DMS153 treated with DMSO at 0.1 percent for 48 hours (cell line): ENCODE results near the gene TCEA2.

ENCODE experiments used
- DNase-seq: peaks from one replicate; lab custom pipeline; 2025; ENCODE audit not compliant: unreplicated experiment; lab: John Stamatoyannopoulos, UW

Gene TCEA2

DNA sequence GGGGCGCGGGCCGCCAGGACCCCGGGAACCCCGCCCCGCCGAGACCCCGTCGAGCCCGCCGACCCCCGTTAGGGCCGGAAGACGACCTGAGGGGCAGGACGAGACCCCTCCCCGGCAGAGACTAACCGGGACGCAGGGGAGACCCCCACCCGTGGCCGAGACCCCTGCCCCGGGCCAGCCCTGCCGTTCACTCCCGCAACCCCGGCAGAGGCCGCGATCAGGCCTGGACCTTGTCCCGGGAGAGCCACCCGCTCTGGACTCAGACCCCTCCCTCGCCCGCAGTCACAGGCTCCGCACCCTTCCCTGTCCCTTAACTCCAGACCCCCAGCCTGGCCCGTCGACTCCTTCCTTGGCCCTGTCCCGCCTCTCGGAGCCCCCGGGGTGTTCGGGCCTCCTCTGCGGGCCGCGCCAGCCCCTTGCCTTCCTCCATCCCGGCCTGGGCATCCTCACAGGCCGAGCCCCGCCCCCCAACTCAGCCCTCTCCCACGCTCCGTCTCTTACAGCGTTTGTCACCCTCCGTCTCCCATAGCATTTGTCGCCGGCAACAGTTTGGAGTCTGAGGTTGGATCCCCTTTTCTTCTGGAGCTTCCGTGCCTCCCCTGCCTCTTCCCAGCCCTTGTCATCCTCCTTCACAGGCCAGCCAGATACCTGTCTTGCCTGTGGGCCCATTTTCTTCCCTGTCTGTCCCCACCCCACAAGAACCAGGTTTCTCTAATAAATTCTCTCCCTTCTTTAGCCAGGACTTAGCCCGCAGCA, 569 bp downstream of the TCEA2 start:
- no peak for DNase-seq

- no peak for DNase-seq
Observed at GRCh38 chr20:64064145-64064698, 1.2 kb downstream of the TCEA2 start.

DNA sequence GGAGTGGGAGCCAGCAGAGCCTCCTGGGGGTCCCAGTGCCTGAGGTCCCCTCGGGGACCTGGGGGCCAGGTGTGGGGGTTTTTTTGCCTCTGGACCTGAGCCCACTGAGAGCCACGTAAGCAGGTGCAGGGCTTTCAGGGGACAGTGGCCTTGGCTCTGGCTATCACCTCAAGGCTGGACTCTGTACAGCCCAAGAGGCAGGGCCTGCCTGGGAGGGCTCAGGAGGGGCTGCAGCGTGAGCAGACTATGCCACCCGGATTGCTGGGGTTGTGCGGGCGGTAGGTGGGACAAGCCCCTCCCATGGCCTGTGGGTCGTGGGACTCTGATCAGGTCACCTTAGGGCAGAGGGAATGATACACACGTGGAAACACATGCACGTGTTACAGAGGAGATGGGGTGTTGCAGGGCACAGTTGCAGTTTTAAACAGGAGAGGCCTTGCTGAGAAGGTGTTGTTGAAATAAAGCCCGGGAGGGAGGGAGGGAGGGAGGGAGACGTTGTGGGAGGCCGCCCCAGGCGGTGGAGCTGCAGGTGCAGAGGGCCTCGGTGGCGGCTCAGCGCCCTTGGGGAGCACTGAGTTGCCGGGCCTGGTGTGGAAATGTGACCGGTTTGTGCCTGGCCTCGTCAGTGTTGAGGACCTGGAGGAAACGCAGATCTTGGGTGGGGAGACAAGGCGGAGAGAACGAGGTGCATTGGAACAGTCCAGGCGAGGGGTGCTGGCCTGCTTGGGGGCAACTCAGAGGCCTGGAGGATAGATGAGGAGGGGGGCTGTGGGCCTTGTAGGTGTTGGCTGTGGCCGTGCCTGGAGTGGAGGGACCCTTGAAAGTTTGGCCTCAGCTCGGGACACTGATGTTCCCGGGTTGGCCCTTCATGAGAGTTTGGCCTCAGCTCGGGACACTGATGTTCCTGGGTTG, 2.3 kb downstream of the TCEA2 start:
- no peak for DNase-seq

DNA sequence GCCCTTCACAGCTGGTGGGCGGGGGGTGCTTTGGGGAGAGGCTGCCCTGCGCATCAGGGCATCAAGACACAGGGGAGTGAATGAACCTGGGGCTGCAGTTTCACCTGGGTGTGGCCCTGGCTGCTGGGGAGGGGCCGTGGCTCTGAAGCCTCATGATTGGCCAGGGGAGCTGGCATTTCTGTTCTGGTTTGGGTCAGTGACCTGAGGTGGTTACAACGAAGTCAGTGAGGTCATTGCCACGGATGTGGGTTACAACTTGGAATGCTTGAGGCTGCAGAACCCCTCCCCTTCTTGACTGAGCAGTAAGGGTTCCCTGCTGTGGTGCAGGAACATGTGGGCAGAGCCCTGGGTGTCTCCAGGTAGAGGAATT, 3.0 kb downstream of the TCEA2 start:
- no peak for DNase-seq

DNA sequence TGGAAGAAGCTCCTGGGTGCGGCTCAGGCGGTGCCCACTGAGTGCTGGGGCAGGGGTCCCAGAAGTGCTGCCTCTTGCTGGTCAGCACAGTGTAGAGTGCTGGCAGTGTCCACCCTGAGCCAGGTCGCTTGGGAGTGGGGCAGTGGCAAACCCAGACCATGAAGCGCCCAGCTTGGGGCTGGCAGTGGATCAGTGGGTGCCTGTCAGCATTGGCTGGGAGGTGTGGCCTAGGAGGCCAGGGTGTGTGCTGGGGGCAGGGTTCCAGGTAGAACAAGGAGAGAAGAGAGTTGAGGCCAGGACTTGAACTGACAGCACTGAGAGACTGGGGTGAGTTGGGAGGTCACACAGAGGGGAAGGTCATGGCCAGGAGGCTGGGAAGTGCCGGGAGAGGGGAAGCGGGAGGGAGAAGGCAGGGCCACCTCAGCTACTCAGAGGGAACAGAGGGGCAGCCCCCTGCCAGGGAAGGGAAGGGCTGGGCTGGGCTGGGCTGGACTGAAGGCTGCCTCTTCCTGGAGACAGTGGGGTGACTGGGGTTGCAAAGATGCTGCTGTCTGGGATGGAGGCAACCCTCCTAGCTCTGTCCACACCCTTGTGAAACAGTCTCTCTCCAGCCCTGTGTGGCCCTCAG, 4.1 kb downstream of the TCEA2 start:
- DNase-seq: no peak

GRCh38 chr20:64067733-64068307, 4.8 kb downstream of the TCEA2 start:
- no peak for DNase-seq

GRCh38 chr20:64068386-64069208, 5.6 kb downstream of the TCEA2 start:
- DNase-seq: no peak

- DNase-seq: no peak
Observed at GRCh38 chr20:64069209-64069613, 6.2 kb downstream of the TCEA2 start.

- no peak for DNase-seq
Observed at GRCh38 chr20:64069614-64070243, 6.7 kb downstream of the TCEA2 start.

DNA sequence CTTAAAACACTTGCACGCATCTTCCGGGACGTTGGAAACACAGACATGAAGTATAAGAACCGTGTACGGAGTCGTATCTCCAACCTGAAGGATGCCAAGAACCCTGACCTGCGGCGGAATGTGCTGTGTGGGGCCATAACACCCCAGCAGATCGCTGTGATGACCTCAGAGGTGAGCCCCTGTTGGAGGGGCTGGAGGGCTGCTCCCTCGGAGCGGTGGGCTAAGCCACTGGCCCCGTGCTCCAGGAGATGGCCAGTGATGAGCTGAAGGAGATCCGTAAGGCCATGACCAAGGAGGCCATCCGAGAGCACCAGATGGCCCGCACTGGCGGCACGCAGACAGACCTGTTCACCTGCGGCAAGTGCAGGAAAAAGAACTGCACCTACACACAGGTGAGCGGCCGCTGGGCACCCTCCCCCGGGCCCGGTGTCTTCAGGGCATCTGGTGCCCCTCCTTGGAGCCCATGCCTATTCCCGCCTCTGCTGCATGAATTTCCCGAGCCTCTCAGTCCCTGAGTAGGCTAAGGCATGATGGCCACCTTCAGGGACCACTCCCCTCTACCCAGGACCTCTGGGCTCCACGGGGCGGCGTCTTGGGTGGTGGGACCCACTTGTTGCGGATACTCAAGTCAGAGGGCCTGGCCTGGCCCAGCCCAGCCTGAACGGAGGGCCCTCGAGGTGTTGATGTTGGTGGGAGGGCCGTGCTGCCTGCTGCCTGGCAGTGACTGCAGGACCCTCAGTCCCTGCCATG, 7.4 kb downstream of the TCEA2 start:
- DNase-seq: no peak

- DNase-seq: no peak
Observed at GRCh38 chr20:64071341-64072332, 8.6 kb downstream of the TCEA2 start.

GRCh38 chr20:64072498-64073063, 9.6 kb downstream of the TCEA2 start:
- DNase-seq: no peak

DNA sequence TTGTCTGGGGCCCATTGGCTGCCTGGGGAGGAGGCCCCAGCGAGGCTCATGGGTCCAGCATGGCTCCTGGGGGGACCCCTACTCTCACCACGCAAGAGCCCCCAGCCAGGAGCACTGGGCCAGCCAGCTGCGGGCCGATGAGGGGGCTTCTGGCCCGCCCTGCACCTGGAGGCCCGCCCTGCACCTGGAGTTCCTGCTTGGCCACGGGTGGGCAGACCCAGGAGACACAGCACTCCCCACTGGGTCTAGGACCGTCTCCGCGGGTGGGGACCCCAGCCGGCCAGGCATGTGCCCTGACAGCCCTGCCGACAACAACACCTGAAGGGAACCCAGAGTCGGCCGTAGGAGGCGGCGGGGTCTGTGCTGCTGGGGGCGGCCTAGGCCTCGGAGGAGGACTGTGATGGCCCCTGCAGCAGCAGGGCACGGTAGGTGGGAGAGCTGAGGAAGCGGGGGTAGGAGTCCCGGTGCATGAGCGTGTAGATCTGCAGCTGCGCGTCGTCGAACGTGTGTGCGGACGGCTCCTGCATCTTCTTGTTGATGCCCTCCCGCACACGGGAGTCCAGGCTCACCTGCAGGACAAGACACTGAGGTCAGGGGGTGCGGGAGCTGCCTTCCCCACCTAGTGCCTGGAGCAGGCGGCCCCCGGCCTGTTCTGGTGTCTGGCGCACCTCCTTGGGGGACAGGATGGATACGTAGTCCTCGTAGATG, 10.6 kb downstream of the TCEA2 start:
- no peak for DNase-seq

- no peak for DNase-seq
Observed at GRCh38 chr20:64074184-64074789, 11.3 kb downstream of the TCEA2 start.

DNA sequence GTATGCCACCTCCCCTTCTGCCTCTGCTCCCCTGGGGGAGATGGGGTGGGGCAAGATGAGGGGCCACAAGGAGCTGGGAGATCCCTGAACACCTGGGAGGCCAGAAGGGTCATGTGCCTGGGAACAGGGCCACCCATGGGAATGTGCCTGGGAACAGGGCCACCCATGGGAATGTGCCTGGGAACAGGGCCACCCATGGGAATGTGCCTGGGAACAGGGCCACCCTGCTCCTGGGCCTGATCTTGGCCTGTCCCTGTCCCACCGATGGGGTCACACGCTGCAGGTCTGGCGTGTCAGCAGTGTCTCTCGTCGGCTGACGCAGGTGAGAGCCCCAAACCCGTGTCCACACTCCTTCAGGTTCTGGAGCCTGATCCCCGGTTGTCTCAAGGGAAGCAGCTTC, 12.0 kb downstream of the TCEA2 start:
- DNase-seq: no peak

DNA sequence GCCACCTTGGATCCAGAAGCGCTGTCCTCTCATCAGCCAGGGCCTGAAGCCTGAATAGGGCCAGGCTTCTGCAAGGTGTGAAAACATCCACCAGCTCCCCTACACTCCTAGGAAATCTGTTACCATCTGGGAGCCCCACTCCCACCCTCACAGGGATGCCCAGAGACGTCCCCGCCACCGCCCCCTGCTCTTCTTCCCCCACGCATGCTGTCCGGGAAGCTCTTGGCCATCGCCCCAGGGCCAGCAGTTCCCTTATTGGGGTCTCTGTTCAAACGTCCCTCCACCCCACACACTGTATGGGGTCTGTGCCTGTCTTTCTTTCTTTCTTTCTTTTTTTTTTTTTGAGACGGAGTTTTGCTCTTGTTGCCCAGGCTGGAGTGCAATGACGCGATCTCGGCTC, 12.6 kb downstream of the TCEA2 start:
- no peak for DNase-seq
